A673 (cell line): ENCODE results near the gene NCOR1.

Experiments
- EZH2 ChIP-seq: fragments of 200-600 bp; sonication (generic); IDR thresholded peaks from 2 replicates; pipeline ENCODE4 v1.6.1; 2017; ENCODE audit warnings: borderline replicate concordance, low read depth, mild to moderate bottlenecking, mixed read lengths, antibody characterized with exemption, low read length; ENCODE audit not compliant: poor library complexity, severe bottlenecking
- TF ChIP-seq, protein P1 (sequence below): fragments of 300-800, 200-600 bp; sonication (generic); conservative IDR thresholded peaks from 2 replicates; pipeline ENCODE4 v1.5.1; 2017; ENCODE audit warnings: low read depth, mild to moderate bottlenecking, antibody characterized with exemption, low read length, moderate library complexity, mixed read lengths

- TF ChIP-seq, protein P1, sequence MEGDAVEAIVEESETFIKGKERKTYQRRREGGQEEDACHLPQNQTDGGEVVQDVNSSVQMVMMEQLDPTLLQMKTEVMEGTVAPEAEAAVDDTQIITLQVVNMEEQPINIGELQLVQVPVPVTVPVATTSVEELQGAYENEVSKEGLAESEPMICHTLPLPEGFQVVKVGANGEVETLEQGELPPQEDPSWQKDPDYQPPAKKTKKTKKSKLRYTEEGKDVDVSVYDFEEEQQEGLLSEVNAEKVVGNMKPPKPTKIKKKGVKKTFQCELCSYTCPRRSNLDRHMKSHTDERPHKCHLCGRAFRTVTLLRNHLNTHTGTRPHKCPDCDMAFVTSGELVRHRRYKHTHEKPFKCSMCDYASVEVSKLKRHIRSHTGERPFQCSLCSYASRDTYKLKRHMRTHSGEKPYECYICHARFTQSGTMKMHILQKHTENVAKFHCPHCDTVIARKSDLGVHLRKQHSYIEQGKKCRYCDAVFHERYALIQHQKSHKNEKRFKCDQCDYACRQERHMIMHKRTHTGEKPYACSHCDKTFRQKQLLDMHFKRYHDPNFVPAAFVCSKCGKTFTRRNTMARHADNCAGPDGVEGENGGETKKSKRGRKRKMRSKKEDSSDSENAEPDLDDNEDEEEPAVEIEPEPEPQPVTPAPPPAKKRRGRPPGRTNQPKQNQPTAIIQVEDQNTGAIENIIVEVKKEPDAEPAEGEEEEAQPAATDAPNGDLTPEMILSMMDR: no peak
- no peak for TF ChIP-seq EZH2
These were observed 74.5 kb downstream of the NCOR1 start for GRCh38 chr17:16140854-16141253.
